OCI-LY7 (cell line): Measurements from ENCODE around the gene DENND5B.

Experiments used
- CTCF ChIP-seq: fragments of 200-600 bp; sonication (generic); conservative IDR thresholded peaks from 2 replicates; pipeline ENCODE4 v1.5.1; 2014; ENCODE audit warnings: mild to moderate bottlenecking, antibody characterized with exemption, low read length, moderate library complexity, mixed read lengths
- EZH2phosphoT487 ChIP-seq: fragments of 200-600 bp; sonication (generic); IDR thresholded peaks from 2 replicates; pipeline ENCODE4 v1.6.1; 2018; ENCODE audit warnings: low read depth, borderline replicate concordance, mild to moderate bottlenecking, mixed run types, antibody characterized with exemption, low read length, moderate library complexity, mixed read lengths

GRCh38 chr12:31514912-31515311, 76.0 kb downstream of the DENND5B start:
- TF ChIP-seq CTCF (no peak), EZH2phosphoT487 (no peak)
